KOPT-K1 (cell line): Measurements from ENCODE around the gene CACNA2D4.

Experiments
- H3K27ac ChIP-seq: fragments of 200-600 bp; sonication (generic); 2 replicates; pipeline ENCODE4 v1.5.1; 2016; ENCODE audit warnings: antibody characterized with exemption, mild to moderate bottlenecking, low read depth, low read length; ENCODE audit not compliant: poor library complexity, severe bottlenecking
- H3K36me3 ChIP-seq: fragments of 200-600 bp; sonication (generic); 2 replicates; pipeline ENCODE4 v1.5.1; 2017; ENCODE audit warnings: antibody characterized with exemption, mild to moderate bottlenecking, low read length, moderate library complexity; ENCODE audit not compliant: insufficient read depth
- H3K9me3 ChIP-seq: fragments of 200-600 bp; sonication (generic); 2 replicates; pipeline ENCODE4 v1.5.1; 2017; ENCODE audit warnings: antibody characterized with exemption, low read length, mild to moderate bottlenecking; ENCODE audit not compliant: insufficient read depth, poor library complexity, severe bottlenecking

The CACNA2D4 gene

DNA sequence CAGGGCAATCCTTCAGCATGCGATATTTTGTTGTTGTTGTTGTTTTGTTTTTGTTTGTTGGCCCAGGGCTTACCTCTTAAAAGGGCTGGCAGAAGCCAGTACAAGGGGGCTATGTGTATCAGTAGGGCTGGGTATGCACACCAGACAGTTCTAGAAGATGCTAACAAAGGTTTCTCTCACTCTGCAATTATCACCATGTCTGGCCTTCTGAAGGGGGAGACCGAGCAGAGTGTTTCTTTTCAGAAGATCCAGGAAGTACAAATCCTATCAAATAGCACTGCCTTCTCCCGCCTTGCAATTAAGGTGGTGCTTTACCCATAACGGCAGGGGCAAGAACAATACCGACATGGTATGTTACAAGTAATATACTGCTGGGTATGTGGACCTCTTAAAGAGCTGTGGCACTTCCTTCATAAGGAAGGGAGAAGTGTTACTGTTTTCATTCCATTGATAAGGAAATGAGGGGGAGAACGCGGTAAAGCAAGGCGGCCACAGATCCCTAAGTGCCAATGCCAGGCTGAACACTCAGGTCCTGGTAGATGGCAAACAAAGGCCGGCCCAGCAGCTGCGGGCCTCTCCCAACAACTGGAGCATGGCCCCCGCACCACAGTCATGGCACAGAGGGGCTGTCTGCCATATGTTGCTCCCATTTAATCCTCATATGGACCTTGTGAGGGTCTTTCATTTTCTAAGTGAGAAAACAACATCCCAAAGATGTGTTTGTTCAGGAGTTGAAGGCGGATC is 19.2 kb upstream of the CACNA2D4 start:
- Histone ChIP-seq H3K27ac (no peak overlapping the region), H3K36me3 (peaks cover 15% of the 10 kb centered on the region; the same call in 1 of the 2 replicates), H3K9me3 (no peaks in the 10 kb centered on the region)

- Histone ChIP-seq H3K36me3 (peaks cover 15% of the 10 kb centered on the region; the same call in 1 of the 2 replicates), H3K9me3 (no peaks in the 10 kb centered on the region), H3K27ac (no peak overlapping the region)
These were observed 18.2 kb upstream of the CACNA2D4 start for GRCh38 chr12:1936406-1937320.

GRCh38 chr12:1935700-1936378 is 17.4 kb upstream of the CACNA2D4 start:
- H3K9me3 ChIP-seq: no peaks in the 10 kb centered on the region
- H3K36me3 ChIP-seq: peaks cover 15% of the 10 kb centered on the region; the same call in 1 of the 2 replicates
- H3K27ac ChIP-seq: no peak overlapping the region

GRCh38 chr12:1935242-1935641 is 16.8 kb upstream of the CACNA2D4 start:
- peaks cover 15% of the 10 kb centered on the region; the same call in 1 of the 2 replicates for H3K36me3 ChIP-seq
- H3K9me3 ChIP-seq: no peaks in the 10 kb centered on the region
- H3K27ac ChIP-seq: no peak overlapping the region

DNA sequence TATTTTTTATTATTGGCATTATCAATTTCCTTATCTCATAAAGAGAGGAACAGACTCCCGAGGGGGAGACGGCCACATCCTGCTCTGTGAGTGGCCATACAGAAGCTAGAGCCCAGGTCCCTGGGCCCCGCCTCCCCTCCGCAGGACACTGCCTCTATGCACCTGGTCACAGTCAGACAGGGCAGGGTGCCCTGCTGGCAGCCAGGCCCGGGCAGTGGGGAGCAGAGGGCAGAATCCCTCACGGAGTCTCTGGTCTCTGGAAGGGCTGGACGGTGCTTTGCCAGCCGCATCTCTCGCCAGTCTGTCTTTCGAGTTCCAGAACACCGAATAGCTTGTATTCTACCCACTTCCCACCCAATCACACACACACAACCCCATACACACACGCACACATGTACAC is 16.4 kb upstream of the CACNA2D4 start:
- Histone ChIP-seq H3K27ac (no peak overlapping the region), H3K9me3 (no peaks in the 10 kb centered on the region), H3K36me3 (peaks cover 15% of the 10 kb centered on the region; the same call in 1 of the 2 replicates)

GRCh38 chr12:1934068-1934467 is 15.6 kb upstream of the CACNA2D4 start:
- H3K9me3 ChIP-seq: no peaks in the 10 kb centered on the region
- H3K27ac ChIP-seq: no peak overlapping the region

GRCh38 chr12:1933342-1934051 is 15.0 kb upstream of the CACNA2D4 start:
- no peaks in the 10 kb centered on the region for H3K9me3 ChIP-seq
- peaks cover 7% of the 10 kb centered on the region; the same call in 1 of the 2 replicates for H3K36me3 ChIP-seq
- no peak overlapping the region for H3K27ac ChIP-seq

More at GRCh38 chr12:1934068-1934467, 15.6 kb upstream of the CACNA2D4 start:
- H3K36me3 ChIP-seq: peaks cover 13% of the 10 kb centered on the region; the same call in 1 of the 2 replicates

- H3K9me3 ChIP-seq: no peaks in the 10 kb centered on the region
These were observed 13.9 kb upstream of the CACNA2D4 start for GRCh38 chr12:1932264-1932777.

DNA sequence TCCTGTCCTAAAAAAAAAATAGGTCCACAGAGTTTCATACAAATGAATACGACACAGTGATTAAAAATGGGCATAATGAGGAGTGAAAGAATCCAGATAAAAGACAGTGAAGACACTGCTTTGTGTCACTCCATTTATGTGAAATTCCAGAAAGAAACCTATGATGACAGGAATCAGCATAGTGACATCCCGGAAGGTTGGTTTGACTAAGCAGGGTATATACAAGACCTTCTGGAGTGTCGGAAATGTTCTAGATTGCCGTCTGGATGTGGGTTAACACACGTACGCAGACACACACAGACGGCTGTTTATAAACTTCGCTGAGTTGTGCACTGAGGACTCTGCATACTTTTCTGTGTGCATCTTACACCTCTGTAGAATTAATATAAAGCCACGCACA is 13.2 kb upstream of the CACNA2D4 start:
- H3K9me3 ChIP-seq: no peaks in the 10 kb centered on the region

More at GRCh38 chr12:1932264-1932777, 13.9 kb upstream of the CACNA2D4 start:
- H3K36me3 ChIP-seq: no peaks in the 10 kb centered on the region
- no peak overlapping the region for H3K27ac ChIP-seq

GRCh38 chr12:1930803-1931597 is 12.5 kb upstream of the CACNA2D4 start:
- H3K9me3 ChIP-seq: no peaks in the 10 kb centered on the region
- no peak overlapping the region for H3K27ac ChIP-seq
- H3K36me3 ChIP-seq: no peaks in the 10 kb centered on the region

More for the DNA sequence above, 13.2 kb upstream of the CACNA2D4 start:
- Histone ChIP-seq H3K27ac (no peak overlapping the region), H3K36me3 (no peaks in the 10 kb centered on the region)

DNA sequence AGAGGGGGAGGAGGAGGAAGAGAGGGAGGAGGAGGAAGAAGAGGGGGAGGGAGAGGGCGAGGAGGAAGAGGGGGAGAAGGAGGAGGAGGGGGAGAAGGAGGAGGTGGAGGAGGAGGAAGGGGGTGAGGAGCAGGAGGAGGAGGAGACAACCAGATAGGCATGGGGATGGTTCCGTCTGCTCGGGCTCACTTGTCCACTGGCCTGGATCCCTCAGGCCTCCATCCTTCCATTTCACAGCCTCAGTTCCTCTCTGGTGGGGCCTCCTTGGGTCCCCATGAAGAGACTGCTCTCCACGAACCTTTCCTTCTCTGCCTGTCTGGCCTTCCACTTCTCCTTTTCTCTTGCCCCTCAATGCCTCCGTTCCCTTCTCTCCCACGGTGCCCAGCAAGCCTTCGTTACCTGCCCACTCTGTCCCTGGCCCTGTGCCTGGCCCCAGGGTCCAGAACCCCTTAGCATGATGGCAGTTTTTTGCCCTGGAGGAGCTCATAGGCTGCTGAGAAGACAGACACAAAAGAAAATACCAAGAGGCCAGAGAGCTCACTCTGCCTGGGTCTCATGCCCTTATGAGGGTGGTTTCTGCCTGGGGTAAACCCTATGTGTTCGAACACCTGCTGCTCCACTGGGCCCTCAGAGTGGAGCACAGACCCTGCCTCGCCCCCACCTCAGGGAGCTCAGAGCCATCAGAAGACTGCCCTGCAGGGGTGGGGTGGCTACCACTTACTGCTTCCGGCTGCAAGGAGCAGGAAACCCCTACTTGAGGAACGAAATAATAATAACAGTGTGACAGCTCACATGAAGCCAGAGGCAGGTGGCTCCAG is 11.7 kb upstream of the CACNA2D4 start:
- Histone ChIP-seq H3K36me3 (no peaks in the 10 kb centered on the region), H3K27ac (no peak overlapping the region), H3K9me3 (no peaks in the 10 kb centered on the region)

GRCh38 chr12:1929241-1929984 is 11.0 kb upstream of the CACNA2D4 start:
- Histone ChIP-seq H3K9me3 (no peaks in the 10 kb centered on the region), H3K27ac (no peak overlapping the region)

More at GRCh38 chr12:1929241-1929984, 11.0 kb upstream of the CACNA2D4 start:
- no peaks in the 10 kb centered on the region for H3K36me3 ChIP-seq
